ENCODE measurements around the gene CCNL2. TPM values are rescaled to one million over a fixed set of nuclear protein-coding genes. Genes with fewer than 3 reads are reported as not detected.

The CCNL2 gene
- total RNA-seq, 1 experiment from 2014 or later: 97.9 TPM

GRCh38 chr1:1433804-1434130 is 34.6 kb upstream of the CCNL2 start:
- Histone ChIP-seq H3K36me3 (ENCODE audit: insufficient read depth, low read length) (no peaks in the 10 kb centered on the region), H3K4me1 (ENCODE audit: low read length) (peaks cover 5% of the 10 kb centered on the region; the same call in 1 of the 2 replicates), H3K27me3 (ENCODE audit: low read length) (no peaks in the 10 kb centered on the region), H3K27ac (ENCODE audit: low read length) (no peak overlapping the region), H3K9me3 (ENCODE audit: low read length) (no peaks in the 10 kb centered on the region), H4K20me1 (ENCODE audit: insufficient read depth, low read depth, low read length) (no peaks in the 10 kb centered on the region), H3K4me2 (ENCODE audit: low read depth, low read length, poor library complexity, severe bottlenecking) (no peak overlapping the region), H3K9ac (ENCODE audit: low read length) (no peak overlapping the region), H3K9me2 (replicated peaks; ENCODE audit: insufficient read depth, low read length) (no peaks in the 10 kb centered on the region), H2AFZ (ENCODE audit: low read length) (no peak overlapping the region), H3K79me2 (ENCODE audit: low read length) (no peaks in the 10 kb centered on the region), H3K4me3 (ENCODE audit: low read length) (no peak overlapping the region)
- no peak for DNase-seq

- peaks cover 2% of the 10 kb centered on the region; the same call in 1 of the 2 replicates for H3K4me1 ChIP-seq (ENCODE audit: low read length)
- no peak for DNase-seq
- H3K36me3 ChIP-seq (ENCODE audit: insufficient read depth, low read length): no peaks in the 10 kb centered on the region
- no peaks in the 10 kb centered on the region for H3K27me3 ChIP-seq (ENCODE audit: low read length)
- no peak overlapping the region for H3K27ac ChIP-seq (ENCODE audit: low read length)
- H3K9ac ChIP-seq (ENCODE audit: low read length): no peak overlapping the region
- no peaks in the 10 kb centered on the region for H3K79me2 ChIP-seq (ENCODE audit: low read length)
- H2AFZ ChIP-seq (ENCODE audit: low read length): no peak overlapping the region
- no peak overlapping the region for H3K4me3 ChIP-seq (ENCODE audit: low read length)
- H4K20me1 ChIP-seq (ENCODE audit: insufficient read depth, low read depth, low read length): no peaks in the 10 kb centered on the region
- no peaks in the 10 kb centered on the region for H3K9me3 ChIP-seq (ENCODE audit: low read length)
- H3K4me2 ChIP-seq (ENCODE audit: low read depth, low read length, poor library complexity, severe bottlenecking): no peak overlapping the region
- H3K9me2 ChIP-seq (replicated peaks; ENCODE audit: insufficient read depth, low read length): no peaks in the 10 kb centered on the region
Measured at GRCh38 chr1:1432951-1433803, 34.0 kb upstream of the CCNL2 start.

GRCh38 chr1:1432274-1432950 is 33.3 kb upstream of the CCNL2 start:
- Histone ChIP-seq H3K9me3 (ENCODE audit: low read length) (no peaks in the 10 kb centered on the region), H3K9ac (ENCODE audit: low read length) (no peak overlapping the region), H3K27me3 (ENCODE audit: low read length) (no peaks in the 10 kb centered on the region), H3K27ac (ENCODE audit: low read length) (no peak overlapping the region), H3K79me2 (ENCODE audit: low read length) (no peaks in the 10 kb centered on the region), H2AFZ (ENCODE audit: low read length) (no peak overlapping the region), H4K20me1 (ENCODE audit: insufficient read depth, low read depth, low read length) (no peaks in the 10 kb centered on the region), H3K4me1 (ENCODE audit: low read length) (no peaks in the 10 kb centered on the region), H3K4me3 (ENCODE audit: low read length) (no peak overlapping the region), H3K9me2 (replicated peaks; ENCODE audit: insufficient read depth, low read length) (no peaks in the 10 kb centered on the region), H3K36me3 (ENCODE audit: insufficient read depth, low read length) (no peaks in the 10 kb centered on the region), H3K4me2 (ENCODE audit: low read depth, low read length, poor library complexity, severe bottlenecking) (no peak overlapping the region)
- no peak for DNase-seq

GRCh38 chr1:1431845-1432273 is 32.7 kb upstream of the CCNL2 start:
- Histone ChIP-seq H3K36me3 (ENCODE audit: insufficient read depth, low read length) (no peaks in the 10 kb centered on the region), H3K9me2 (replicated peaks; ENCODE audit: insufficient read depth, low read length) (no peaks in the 10 kb centered on the region), H2AFZ (ENCODE audit: low read length) (no peak overlapping the region), H3K79me2 (ENCODE audit: low read length) (no peaks in the 10 kb centered on the region), H3K4me1 (ENCODE audit: low read length) (no peaks in the 10 kb centered on the region), H3K9ac (ENCODE audit: low read length) (no peak overlapping the region), H3K9me3 (ENCODE audit: low read length) (no peaks in the 10 kb centered on the region), H3K4me3 (ENCODE audit: low read length) (no peak overlapping the region), H3K4me2 (ENCODE audit: low read depth, low read length, poor library complexity, severe bottlenecking) (no peak overlapping the region), H3K27ac (ENCODE audit: low read length) (no peak overlapping the region), H3K27me3 (ENCODE audit: low read length) (no peaks in the 10 kb centered on the region), H4K20me1 (ENCODE audit: insufficient read depth, low read depth, low read length) (no peaks in the 10 kb centered on the region)
- no peak for DNase-seq

GRCh38 chr1:1430992-1431844 is 32.1 kb upstream of the CCNL2 start:
- H3K36me3 ChIP-seq (ENCODE audit: insufficient read depth, low read length): no peaks in the 10 kb centered on the region
- H3K27me3 ChIP-seq (ENCODE audit: low read length): no peaks in the 10 kb centered on the region

GRCh38 chr1:1430114-1430982 is 31.2 kb upstream of the CCNL2 start:
- H3K9me2 ChIP-seq (replicated peaks; ENCODE audit: insufficient read depth, low read length): no peaks in the 10 kb centered on the region
- no peaks in the 10 kb centered on the region for H3K36me3 ChIP-seq (ENCODE audit: insufficient read depth, low read length)
- H3K4me2 ChIP-seq (ENCODE audit: low read depth, low read length, poor library complexity, severe bottlenecking): no peak overlapping the region
- no peaks in the 10 kb centered on the region for H4K20me1 ChIP-seq (ENCODE audit: insufficient read depth, low read depth, low read length)
- DNase-seq: no peak
- H3K79me2 ChIP-seq (ENCODE audit: low read length): no peaks in the 10 kb centered on the region
- no peaks in the 10 kb centered on the region for H3K27me3 ChIP-seq (ENCODE audit: low read length)
- no peak overlapping the region for H2AFZ ChIP-seq (ENCODE audit: low read length)
- H3K9ac ChIP-seq (ENCODE audit: low read length): no peak overlapping the region
- H3K9me3 ChIP-seq (ENCODE audit: low read length): no peaks in the 10 kb centered on the region
- no peak overlapping the region for H3K4me3 ChIP-seq (ENCODE audit: low read length)
- no peak overlapping the region for H3K27ac ChIP-seq (ENCODE audit: low read length)
- no peaks in the 10 kb centered on the region for H3K4me1 ChIP-seq (ENCODE audit: low read length)

More at GRCh38 chr1:1430992-1431844, 32.1 kb upstream of the CCNL2 start:
- no peak for DNase-seq
- H2AFZ ChIP-seq (ENCODE audit: low read length): no peak overlapping the region
- H3K9me2 ChIP-seq (replicated peaks; ENCODE audit: insufficient read depth, low read length): no peaks in the 10 kb centered on the region
- no peak overlapping the region for H3K4me2 ChIP-seq (ENCODE audit: low read depth, low read length, poor library complexity, severe bottlenecking)
- H3K79me2 ChIP-seq (ENCODE audit: low read length): no peaks in the 10 kb centered on the region
- H4K20me1 ChIP-seq (ENCODE audit: insufficient read depth, low read depth, low read length): no peaks in the 10 kb centered on the region
- no peaks in the 10 kb centered on the region for H3K4me1 ChIP-seq (ENCODE audit: low read length)
- H3K4me3 ChIP-seq (ENCODE audit: low read length): no peak overlapping the region
- no peak overlapping the region for H3K27ac ChIP-seq (ENCODE audit: low read length)
- no peak overlapping the region for H3K9ac ChIP-seq (ENCODE audit: low read length)
- no peaks in the 10 kb centered on the region for H3K9me3 ChIP-seq (ENCODE audit: low read length)

- H3K4me3 ChIP-seq (ENCODE audit: low read length): no peak overlapping the region
- no peak overlapping the region for H3K9ac ChIP-seq (ENCODE audit: low read length)
- H4K20me1 ChIP-seq (ENCODE audit: insufficient read depth, low read depth, low read length): no peaks in the 10 kb centered on the region
- no peak overlapping the region for H3K27ac ChIP-seq (ENCODE audit: low read length)
- no peaks in the 10 kb centered on the region for H3K9me2 ChIP-seq (replicated peaks; ENCODE audit: insufficient read depth, low read length)
- no peak overlapping the region for H3K4me2 ChIP-seq (ENCODE audit: low read depth, low read length, poor library complexity, severe bottlenecking)
- H3K27me3 ChIP-seq (ENCODE audit: low read length): no peaks in the 10 kb centered on the region
- no peaks in the 10 kb centered on the region for H3K36me3 ChIP-seq (ENCODE audit: insufficient read depth, low read length)
- no peaks in the 10 kb centered on the region for H3K4me1 ChIP-seq (ENCODE audit: low read length)
- no peaks in the 10 kb centered on the region for H3K79me2 ChIP-seq (ENCODE audit: low read length)
- H2AFZ ChIP-seq (ENCODE audit: low read length): no peak overlapping the region
- no peaks in the 10 kb centered on the region for H3K9me3 ChIP-seq (ENCODE audit: low read length)
- DNase-seq: no peak
Measured at GRCh38 chr1:1429671-1430073, 30.5 kb upstream of the CCNL2 start.

All from Karpas-422 (cell line).